Measurements from ENCODE around the gene TNFRSF4.

The TNFRSF4 gene

DNA sequence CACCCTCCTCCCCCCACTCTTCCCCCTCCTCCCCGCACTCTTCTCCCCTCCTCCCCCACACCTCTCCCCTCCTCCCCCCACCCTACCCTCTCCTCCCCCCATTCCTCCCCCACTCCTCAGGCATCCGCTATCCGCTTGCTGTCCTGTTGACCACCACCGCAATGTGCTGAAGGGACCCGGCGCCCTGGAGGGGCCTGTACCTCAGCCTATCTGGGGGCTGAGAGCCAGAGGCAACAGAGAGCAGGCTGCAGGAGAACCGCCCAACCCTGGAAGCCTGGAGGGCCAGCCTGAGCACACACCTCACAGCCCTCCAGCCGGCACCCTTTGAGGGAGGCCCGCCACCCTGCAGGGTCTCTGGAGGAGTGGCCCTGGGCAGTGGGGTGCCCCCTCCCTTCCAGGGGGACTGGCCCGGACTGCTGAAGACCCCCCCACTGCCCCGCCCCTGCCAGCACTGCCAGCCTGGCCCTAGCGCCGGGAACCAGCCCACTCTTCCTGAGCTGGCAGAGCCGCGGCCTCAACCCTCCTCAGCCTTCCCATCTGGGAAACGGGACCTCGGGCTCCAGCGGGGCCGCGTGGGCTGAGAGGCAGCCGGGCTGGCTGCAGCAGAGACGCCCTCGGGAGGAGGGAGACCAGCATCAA is 31.3 kb upstream of the TNFRSF4 start:
- DNase-seq = no peak

DNA sequence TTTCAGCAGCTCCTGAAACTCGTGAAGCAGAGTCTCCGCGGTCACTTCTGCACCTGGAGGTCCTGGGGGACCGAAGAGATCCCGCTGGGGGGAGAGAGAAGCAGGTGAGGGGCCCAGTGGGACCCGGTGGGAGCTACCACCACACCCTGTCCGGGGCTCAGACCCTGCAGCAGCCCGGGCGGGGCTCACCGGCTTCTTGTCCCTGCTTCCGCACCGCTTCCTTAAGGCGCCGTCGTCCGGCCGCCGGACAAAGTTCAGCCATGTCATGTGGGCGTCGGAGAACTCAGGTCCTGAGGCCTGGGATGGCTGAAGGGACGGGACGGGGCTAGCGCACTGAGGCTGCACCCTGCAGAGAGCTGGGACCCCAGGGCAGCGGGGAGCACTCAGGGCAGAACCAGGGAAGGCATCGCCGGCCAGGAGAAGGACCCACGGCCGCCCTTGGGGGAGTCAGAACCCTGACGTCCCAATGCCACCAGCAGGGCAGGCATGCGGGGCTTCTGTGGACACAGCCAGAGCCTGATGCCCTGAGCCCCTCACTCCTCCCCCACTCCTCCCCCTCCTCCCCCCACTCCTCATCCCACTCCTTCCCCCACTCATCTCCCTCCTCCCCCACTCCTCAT is 30.3 kb upstream of the TNFRSF4 start:
- no peak for DNase-seq

DNA sequence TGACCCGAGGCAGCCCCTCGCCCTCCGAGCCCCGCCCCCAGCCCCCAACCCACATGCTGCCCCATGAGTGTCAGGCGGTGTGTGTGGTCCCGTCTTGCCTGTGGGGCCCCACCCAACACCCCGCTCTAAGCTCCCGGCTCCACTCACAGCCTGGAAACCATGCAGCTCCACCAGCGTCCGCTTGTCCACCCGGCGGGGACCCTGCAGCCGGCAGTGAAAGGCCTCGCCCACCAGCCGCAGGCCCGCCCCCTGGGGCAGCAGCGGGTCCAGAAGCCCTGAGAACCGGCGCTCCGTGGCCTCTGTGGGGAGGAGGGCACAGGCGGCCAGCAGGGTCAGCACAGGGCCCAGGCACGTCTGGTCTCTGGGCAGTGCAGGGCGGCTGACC is 29.8 kb upstream of the TNFRSF4 start:
- no peak for DNase-seq

DNA sequence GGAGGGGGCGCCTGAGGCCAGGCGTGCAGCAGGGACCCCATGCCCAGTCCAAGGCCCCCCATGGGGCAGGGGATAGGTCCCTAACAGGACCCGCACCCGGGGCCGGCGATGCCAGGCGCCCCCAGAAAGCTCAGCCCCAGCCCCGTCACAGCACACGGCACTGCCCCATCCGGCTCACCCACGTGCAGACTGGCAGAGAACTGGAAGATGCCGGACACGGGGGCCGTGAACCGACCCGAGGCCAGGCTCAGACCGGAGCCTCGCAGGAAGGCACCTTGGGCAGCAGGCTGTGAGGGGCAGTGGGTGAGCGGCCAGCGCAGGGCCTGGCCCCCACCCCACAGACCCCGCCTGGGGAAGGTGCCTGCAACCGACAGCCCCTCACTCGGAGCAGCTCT is 29.3 kb upstream of the TNFRSF4 start:
- DNase-seq = no peak

DNA sequence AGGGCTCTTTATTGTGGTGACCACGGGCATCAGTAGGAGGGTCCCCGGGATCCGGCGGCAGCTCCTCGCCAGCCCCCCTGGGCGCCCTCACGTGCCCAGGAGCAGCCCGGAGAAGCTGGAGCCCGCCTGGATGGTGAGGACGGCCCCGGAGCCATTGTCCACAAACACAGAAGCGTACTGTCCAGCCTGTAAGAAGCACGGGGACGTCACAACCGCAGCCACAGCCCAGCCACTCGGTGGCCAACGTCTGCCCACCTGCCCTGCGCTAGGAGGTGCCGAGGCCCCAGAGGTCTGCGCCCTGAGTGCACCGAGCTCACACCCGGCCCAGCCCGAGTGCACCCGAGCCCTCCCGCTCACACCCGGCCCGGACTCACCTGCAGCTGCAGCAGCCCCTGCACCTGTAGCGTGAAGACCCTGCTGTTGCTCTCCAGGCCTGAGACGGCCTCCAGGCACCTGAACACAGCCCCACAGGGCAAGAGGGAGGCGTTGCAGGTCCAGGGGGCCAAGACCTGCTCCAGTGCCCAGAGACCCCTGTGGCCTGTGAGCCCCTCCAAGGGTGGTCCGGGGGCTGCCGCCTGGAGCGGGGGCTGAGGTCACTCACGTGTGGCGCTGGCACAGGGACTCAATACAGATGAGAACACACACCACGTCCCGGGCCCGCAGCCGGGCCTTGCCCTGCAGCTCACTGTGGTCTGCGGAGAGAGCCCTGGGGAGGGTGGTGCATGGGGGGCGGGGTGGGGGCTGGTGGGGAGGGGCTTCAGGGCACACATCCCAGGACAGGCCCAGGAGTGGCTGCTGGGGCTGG is 28.7 kb upstream of the TNFRSF4 start:
- DNase-seq = no peak

DNA sequence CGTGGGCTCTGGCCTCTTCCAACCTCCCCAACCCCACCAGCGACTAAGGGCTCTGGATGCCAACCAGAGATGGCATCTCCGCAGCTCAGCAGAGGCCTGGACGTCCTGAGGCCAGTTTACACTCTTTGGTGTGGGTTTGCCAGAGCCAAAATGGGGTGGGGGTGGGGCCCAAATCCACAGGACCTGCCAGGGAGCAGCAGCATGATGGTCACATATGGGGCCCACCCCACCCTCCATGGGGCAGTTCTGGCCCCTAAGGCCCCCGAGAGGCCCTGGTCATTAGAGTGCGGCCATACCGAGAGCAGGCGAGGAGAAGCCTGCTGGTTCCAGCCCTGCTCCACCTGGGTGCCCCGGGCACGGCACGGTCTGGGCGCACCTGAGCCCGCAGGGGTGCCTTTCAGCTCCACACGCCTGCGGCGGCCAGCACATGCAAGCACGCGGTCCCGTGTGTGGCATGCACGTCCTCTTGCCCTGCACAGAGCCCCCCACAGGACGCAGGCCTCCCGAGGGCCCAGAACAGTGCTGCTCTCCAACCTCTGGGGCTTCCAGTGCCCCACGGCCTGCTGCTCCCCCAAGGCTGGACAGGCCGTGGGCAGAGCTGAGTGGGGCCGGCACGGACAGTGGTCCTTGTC is 27.8 kb upstream of the TNFRSF4 start:
- DNase-seq = no peak

DNA sequence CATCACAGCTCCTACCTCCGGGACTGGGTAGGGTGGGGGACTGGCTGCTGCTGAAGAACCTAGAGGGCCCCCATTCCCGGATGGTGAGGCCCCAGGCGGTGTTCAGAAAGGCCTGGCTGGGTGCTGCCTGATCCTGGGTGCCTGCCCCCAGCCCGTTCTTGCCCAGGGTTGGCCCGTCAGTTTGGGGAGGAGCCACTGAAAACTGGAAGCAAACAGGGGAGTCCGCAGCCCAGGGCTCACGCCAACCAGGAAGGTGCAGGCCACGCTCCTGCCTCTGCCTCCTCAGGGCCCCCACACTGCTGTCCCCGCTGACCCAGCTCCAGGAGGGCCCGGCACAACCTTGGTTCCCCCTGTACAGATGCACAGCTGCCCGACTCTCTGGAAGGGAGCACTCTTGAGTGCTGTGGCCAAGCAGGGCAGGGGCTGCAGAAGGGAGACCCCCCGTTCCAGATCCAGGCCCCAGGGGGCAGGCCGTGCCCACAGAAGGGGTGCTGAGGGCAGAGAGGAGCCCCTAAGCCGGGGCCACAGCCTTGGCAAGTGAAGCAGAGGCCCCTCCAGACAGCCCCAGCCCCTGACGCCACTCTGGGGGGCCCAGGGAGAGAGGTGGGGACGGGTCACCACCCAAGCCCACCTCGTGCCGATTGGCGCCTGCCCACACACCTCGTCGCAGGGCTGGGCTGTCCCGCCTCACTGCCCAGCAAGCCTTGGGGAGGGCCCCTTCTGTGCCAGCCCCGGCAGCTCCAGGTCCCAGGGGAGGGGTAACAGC is 27.1 kb upstream of the TNFRSF4 start:
- DNase-seq = no peak

DNA sequence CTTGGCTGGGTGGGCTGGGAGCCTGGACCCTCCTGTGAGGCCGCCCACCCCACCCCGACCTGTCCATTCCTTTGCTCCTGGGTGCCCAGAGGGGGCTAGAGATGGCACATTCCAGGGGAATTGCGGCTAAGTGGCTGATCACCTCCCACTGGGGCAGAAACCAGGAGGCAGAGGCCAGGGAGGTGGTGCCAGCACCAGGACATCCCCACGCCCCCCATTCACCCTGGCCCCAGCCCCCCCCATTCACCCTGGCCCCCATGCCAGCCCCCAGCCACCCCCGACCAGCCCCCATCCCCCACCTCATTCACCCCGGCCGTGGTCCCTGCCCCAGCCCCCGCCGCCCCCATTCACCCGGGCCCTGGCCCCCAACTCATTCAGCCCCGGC is 26.4 kb upstream of the TNFRSF4 start:
- no peak for DNase-seq

DNA sequence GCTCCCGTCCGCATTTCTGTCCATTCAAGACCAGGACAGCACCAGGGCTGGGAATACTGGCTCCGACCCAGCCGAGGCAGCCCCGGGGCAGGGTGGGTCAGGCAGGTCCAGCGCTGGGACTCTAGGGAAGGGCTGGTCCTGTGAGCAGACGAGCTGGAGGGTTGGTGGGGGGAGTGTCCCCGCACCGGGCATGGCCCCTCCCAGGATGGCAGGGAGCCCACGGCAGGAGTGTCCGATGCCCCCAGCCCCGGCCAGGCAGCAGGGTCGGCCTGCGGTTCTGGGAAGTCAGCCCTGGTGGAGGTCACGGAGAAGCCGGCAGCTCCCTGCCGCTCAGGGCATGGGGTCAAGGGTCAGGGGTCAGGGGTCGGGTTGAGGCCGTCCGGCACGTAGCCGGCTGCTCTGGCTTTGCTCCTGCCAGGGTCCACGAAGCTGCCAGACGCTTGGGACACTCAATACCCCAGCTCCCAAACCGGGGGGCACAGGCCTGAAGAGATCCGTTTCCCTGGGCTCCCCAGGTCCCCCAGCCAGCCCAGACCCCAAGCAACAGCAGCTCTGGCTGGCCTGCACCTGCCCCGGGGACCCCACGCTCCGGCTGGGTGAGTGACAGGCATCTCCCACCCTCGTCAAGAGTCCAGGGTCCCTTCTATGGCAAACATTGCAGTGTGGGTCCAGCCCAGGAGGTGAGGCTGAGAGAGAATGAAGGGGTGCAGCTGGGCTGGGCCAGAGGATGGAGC is 25.8 kb upstream of the TNFRSF4 start:
- no peak for DNase-seq

DNA sequence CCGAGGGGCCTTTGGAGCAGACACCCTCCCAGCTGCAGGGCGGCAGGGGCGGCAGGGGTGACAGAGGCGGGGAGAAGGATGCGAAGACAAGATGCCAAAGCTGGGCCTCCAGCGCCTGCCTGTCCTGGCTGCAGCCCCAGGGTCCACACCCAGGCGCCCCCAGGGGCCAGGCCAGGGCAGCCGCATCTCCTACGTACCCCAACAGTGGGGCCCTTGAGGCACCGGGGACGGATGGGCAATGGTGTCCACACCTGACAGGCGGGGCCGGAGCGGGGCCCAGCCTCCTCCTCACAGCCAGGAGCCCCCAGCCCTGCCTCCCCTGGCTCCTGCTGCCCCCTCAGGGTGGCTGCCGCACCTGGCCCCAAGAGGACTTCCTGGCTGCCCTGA is 25.3 kb upstream of the TNFRSF4 start:
- DNase-seq = no peak

DNA sequence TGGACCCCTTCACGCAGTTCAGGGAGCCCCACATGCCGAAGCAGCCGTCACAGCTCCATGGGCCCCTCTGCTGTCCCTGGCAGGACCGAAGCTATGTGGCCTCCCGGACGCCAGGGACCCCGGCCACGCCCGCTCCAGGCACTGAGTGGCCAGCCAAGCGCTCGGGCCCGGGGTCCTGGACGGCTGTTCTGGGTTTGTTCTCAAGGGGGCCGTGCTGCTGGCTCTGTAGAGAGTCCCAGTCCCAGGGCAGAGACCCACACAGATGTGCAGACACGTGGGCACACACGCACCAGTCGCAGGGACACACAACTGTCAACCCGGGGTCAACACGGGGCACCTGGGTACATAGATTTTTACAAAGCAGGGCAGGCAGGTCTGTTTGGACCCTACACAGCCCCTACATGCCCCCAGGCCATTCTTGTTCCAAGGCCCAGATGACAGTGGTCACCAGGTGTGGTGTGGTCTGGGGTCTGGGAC is 24.8 kb upstream of the TNFRSF4 start:
- DNase-seq = no peak

DNA sequence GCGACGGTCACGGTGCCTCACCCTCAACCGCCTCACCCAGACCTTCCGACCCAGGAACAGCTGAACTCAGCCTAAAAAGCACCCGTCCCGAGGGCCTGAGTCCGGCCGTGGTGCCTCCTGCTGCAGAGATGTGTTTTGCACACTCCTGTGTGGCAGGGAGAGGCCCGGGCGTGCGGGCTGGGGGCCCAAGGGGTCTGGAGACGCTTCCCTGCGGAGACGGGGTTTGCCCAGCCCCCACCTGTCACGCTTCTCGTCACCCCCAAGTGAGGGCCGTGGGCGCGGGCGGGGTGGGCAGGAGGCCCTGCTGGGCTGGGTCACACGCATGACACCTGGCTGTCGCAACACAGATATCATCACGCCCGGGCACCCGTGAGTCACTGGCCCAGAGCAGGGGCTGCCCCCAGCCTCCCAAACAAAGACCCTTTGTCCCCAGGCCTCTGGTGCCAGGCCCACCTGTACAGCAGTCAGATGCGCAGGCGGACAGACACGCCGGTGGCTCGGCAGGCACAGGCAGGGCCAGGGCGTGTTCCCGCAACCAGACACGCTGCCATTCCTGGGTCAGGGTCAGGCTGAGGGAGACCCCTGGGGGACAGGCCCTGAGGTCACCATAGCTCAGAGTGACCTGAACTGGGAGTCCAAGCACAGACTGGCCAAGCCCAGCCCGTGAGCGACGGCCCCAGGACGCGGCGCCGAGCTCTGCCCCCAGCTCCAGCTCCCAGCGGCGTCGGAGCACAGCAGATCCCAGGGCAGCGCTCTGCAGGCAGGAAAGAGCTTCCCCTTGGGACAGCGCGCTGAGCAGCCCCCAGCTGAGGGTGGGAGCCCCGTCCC is 24.1 kb upstream of the TNFRSF4 start:
- no peak for DNase-seq

DNA sequence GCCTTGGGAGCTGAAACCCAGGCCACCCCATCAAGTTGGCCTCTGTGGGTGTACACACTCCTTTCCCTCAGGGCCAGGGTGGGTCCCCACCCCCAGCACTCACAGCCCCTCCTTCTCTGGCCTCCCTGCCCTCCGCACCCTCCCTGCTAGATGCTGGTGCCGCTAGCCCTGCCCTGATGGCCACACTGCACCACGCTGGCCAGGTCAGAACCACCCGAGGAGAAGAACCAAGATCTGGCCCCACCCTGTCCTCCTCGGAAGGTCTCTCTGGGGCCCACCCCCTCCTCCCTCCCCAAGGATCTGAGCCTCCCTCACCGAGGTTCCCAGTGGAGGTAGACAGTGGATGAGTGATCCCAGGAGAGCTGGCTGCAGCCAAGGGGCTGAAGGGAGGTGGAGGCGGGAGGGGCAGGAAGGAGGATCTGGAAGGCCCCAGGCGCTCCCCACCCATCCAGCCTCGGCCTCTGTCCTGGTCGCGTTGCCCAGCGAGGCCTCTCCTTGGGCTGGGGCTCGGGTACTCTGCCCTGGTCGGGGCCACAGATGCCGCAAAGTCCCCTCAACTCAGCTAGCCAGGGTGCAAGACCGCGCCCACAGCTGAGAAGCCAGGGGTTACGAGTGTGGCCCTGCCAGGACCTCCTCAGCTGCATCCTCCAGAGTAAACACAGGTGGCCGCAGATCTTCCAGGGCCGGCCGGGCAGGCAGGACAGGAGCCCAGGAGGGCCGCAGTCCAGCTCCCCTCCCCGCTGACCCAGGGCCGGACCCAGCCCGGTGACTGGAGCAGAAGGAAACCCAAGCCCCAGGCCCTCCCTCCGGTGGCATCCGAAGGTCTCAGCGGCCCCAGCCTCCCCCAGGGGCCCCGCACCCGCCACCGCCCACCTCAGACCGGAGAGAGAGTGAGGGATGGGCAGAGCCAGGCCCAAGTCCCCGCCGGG is 23.3 kb upstream of the TNFRSF4 start:
- no peak for DNase-seq

DNA sequence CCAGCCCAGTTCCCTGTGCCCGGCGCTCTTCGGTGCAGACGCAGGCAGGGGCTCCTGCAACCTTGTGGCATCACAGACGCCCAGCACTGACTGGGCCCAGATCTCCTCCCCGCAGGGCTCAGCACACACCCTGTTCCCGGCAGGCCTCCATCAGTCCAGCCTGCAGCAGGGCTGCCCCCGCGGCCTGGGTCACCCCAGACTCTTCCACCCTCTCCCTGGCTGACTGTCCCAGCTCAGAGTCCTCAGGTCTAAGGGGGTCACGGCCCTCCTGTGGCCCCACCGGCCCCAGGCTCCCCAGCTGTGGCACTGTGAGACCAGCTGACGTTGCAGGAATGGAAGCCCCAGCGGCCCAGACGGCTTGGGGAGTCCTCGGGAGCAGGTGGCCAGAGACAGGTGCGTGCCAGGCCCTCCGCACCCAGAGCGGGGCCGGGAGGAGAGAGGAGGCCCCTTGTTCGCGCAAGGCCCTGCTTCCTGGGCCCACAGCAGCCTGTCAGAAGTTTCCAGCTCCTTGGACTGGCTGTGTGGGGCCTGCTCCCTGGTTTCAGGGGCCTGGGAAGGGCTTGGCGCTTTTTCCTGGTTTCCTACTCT is 22.3 kb upstream of the TNFRSF4 start:
- no peak for DNase-seq

DNA sequence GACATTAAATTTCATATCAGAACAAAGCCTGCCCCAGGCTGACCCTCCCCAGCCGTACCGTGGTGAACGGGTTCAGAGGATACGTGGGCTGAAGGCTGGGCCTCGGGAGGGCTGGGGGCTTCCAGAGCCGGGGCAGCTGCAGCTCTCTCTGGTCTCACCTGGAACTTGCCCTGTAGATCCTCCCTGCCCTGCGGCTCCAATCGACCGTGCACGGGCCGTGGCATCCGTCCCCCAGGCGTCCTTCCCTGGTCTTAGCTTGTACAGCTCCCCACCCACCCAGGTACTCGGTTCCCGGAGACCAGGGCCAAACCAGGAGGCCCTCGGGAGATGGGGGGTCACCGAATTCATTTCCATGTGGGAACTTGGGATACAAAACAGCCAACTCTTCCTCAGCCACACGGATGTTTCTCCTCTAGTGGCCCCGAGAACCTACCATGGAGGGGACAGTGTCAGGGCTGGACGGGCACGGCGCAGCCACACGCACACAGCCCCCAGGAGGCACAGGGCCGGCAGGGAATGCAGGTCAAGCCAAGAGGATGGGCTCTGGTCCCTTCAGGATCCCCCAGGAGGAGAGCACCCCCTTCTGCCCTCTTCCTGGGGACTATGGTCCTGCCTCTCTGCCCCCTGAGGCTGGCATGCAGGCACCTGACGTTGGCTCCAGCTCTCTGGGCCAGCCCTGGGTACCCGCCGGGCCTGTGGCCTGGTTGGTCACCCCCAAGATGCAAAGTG is 21.2 kb upstream of the TNFRSF4 start:
- DNase-seq = no peak

DNA sequence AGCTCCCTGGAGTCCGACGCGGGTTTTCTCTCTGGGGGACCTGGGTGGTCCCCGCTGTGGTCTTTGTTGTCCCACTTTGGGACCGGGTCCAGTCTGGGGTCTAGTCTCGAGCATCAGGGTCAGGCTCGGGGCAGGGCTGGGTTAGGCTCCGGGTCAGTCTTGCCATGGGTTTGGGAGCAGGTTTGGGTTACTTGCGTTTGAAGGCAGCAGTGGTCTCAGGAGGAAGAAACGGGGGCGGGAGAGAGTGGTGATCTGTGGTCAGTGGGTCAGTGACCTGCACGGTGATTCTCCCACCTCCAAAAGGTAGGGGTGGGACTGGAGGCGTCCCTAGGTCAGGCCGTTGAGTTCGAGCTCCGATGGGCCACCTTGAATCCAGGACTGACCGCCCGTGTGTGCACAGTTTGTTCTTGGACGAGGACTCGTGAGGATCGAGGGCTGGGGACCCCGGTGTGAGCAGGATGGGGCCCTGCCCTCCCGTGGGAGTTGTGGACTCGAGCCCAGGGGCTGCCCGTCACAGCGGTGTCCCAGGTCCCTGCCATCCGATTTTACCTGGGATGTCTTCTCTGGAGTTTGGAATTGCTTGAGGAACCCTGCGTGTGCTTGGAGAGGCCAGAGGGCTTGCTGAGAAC is 20.3 kb upstream of the TNFRSF4 start:
- no peak for DNase-seq

DNA sequence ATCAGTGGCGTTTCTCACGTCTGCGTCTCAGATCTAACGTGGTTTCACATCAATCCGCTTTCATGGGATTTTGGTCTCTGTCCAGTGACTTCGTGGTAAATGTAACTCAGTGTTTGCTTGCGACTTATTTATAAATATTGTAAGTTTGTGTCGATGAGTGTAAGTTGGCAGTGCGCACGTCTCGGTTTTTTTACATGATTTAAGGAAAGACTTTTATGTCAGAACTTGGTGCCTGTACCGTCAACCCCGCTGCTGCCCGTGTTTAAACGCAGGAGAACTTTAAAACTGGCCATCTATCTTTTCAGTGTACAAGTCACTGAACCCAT is 19.6 kb upstream of the TNFRSF4 start:
- no peak for DNase-seq

DNA sequence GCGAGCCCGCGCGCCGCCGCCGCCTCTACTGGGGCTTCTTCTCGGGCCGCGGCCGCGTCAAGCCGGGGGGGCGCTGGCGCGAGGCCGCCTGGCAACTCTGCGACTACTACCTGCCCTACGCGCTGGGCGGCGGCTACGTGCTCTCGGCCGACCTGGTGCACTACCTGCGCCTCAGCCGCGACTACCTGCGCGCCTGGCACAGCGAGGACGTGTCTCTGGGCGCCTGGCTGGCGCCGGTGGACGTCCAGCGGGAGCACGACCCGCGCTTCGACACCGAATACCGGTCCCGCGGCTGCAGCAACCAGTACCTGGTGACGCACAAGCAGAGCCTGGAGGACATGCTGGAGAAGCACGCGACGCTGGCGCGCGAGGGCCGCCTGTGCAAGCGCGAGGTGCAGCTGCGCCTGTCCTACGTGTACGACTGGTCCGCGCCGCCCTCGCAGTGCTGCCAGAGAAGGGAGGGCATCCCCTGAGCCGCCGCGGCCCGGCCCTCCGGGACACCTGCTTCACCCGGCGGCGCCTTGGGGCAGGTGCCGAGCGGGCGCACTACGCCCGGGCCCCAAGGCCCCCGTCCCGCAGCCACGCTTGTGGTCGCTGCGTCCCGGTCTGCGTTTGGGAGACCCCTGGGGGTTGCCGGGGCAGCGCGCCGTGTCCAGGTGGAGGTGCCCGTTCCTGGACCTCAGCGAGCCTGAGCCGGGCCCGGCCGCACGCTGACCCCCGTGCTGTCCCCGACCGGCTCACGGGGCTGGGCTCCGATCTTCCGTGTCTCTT is 19.0 kb upstream of the TNFRSF4 start:
- DNase-seq = no peak

Measured in NCI-H2081 treated with DMSO at 0.1 percent for 48 hours (cell line).